Activated CD8-positive, alpha-beta T cell treated with anti-CD3 and anti-CD28 coated beads for 36 hours (primary cell): ENCODE results near the gene LMNB1. TPM values are rescaled to one million over a fixed set of nuclear protein-coding genes. Genes with fewer than 3 reads are reported as not detected.

Experiments used
- ATAC-seq: fragments of 200-7000 bp; cut with Tn5 transposase; one replicate; pipeline ENCODE4 v1.10.0; 2021; ENCODE audit warnings: mild to moderate bottlenecking, moderate library complexity
- CTCF ChIA-PET: fragments of 350-600 bp; sonication (Branson Sonifier 250); formaldehyde crosslinking; loops from one replicate; lab custom pipeline; 2021; ENCODE audit warnings: antibody characterized with exemption; lab: Charles Lee
- POLR2A ChIA-PET: fragments of 350-600 bp; sonication (Branson Sonifier 250); formaldehyde crosslinking; loops from one replicate; lab custom pipeline; 2021; ENCODE audit warnings: antibody characterized with exemption; lab: Charles Lee
- DNase-seq: peaks from one replicate; pipeline ENCODE4 v3.0.0-alpha.2; 2020
- H3K27ac Mint-ChIP-seq: one replicate; pipeline ENCODE4 v1.8.0; 2021; ENCODE audit warnings: mild to moderate bottlenecking, mixed read lengths
- H3K27me3 Mint-ChIP-seq: one replicate; pipeline ENCODE4 v1.8.0; 2021; ENCODE audit warnings: mixed read lengths
- H3K36me3 Mint-ChIP-seq: one replicate; pipeline ENCODE4 v1.8.0; 2021; ENCODE audit warnings: low read depth, mixed read lengths
- H3K4me1 Mint-ChIP-seq: one replicate; pipeline ENCODE4 v1.8.0; 2021; ENCODE audit warnings: low read depth, mixed read lengths
- H3K4me3 Mint-ChIP-seq: one replicate; pipeline ENCODE4 v1.8.0; 2021; ENCODE audit warnings: mild to moderate bottlenecking, moderate library complexity, mixed read lengths
- H3K9me3 Mint-ChIP-seq: one replicate; pipeline ENCODE4 v1.8.0; 2021; ENCODE audit warnings: mixed read lengths
- intact Hi-C: fragments of 100-400 bp; cut with micrococcal nuclease; formaldehyde crosslinking; loops from one replicate; pipeline ENCODE4 v1.10.0; 2022
- total RNA-seq, 2 experiments: library from RNA; stranded (reverse); gene quantifications; one replicate each; pipeline ENCODE4 v1.2.3, GENCODE V29; 2021
- TF ChIP-seq, protein P1 (sequence below): fragments of 200-600 bp; IDR thresholded peaks from one replicate; pipeline ENCODE4 v1.8.0; 2022; ENCODE audit warnings: antibody characterized with exemption, mild to moderate bottlenecking

Gene LMNB1
- total RNA-seq, 2 experiments from 2014 or later: 198 TPM

DNA sequence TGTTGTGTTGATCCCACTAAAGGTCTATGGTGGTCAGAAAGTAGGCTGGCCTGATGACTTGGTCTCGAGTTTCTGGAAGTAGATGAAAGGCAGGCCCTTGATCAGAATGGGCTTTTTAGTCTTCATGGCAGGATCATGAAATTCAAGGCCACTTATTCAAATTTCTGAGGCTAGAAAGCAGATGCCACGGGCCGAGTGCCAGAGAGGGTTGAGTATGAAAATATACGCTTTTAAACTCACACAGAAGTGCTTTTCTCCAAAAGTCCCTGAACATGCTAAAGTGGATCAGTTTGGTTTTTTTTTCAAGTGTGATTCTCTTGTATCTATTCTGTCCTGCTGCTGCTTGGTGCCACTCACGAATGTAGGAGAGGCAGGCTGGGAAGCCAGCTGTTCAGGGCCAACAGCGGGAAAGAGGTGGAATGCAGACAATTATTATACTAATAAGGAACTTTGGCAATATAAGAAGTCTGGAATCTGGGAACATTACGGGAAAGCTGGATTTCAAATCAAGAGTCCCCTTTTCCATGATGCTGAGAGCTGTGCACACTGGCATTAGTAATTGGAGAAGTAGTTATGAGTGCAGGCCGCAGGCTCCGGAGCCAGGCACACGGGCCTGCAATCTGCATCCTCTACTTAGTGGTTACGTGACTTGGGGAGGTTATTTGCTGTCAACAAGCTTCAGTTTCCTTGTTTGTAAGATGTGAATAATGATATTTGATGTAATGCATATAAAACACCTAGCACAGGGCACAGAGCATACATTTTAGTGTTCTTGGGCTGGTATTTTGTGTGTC is 95.8 kb downstream of the LMNB1 start:
- Mint-ChIP-seq H3K9me3 (no peaks in the 10 kb centered on the region), H3K27ac (no peak overlapping the region), H3K4me3 (no peak overlapping the region), H3K27me3 (no peaks in the 10 kb centered on the region), H3K4me1 (peaks cover 10% of the 10 kb centered on the region), H3K36me3 (no peaks in the 10 kb centered on the region)
- intact Hi-C loops: no loop called here
- TF ChIP-seq, protein P1, sequence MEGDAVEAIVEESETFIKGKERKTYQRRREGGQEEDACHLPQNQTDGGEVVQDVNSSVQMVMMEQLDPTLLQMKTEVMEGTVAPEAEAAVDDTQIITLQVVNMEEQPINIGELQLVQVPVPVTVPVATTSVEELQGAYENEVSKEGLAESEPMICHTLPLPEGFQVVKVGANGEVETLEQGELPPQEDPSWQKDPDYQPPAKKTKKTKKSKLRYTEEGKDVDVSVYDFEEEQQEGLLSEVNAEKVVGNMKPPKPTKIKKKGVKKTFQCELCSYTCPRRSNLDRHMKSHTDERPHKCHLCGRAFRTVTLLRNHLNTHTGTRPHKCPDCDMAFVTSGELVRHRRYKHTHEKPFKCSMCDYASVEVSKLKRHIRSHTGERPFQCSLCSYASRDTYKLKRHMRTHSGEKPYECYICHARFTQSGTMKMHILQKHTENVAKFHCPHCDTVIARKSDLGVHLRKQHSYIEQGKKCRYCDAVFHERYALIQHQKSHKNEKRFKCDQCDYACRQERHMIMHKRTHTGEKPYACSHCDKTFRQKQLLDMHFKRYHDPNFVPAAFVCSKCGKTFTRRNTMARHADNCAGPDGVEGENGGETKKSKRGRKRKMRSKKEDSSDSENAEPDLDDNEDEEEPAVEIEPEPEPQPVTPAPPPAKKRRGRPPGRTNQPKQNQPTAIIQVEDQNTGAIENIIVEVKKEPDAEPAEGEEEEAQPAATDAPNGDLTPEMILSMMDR: no peak
- ATAC-seq (no peak), DNase-seq (no peak)
- ChIA-PET CTCF (no interaction called here), POLR2A (no interaction called here)

DNA sequence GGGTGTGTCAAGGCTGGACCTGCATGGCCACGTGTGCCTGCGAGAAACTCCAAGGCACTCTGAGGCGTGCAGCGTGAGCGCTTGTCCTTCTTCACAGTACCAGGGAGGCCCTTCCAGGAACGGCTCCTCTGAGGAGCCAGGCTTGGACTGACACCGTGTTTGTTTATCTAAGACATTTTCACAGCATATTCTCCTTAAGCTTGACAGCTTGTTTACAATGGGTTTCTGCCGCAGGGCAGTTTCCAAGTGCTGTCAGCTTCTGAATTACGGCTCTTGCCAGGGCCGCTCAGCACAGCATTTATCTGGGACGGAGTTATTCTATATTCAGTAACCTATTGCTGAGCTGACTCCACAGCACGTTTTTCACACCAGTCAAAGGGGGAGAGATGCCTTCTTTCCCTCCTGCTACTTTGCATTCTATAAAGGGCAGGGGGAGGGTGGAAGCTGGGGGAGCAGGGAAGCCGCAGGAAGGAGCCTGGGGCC is 98.4 kb downstream of the LMNB1 start:
- Mint-ChIP-seq H3K36me3 (no peaks in the 10 kb centered on the region), H3K4me1 (no peaks in the 10 kb centered on the region), H3K27ac (no peak overlapping the region), H3K27me3 (no peaks in the 10 kb centered on the region), H3K9me3 (no peaks in the 10 kb centered on the region), H3K4me3 (no peak overlapping the region)
- intact Hi-C loops: no loop called here
- CTCF ChIA-PET: no interaction called here
- DNase-seq (no peak), ATAC-seq (no peak)
- POLR2A ChIA-PET: no interaction called here
- TF ChIP-seq, protein P1: no peak

DNA sequence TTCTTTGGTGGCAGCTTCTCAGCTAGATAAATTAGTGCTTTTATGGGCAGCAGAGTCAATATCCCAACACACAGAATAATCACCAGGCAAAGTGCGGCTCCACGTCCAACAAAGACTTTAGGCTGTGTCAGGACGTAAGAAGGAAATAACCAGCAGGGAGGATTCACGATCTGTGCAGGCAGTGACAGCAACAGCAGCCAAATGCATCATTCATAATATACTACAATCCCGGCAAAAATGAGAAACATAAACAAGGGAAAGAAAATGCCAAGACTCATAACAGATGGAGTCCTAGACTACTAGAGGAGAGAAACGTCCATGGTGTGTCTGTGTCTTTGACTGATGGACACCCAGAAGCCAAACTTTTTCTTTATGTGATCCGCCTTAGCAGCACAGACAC is 100.7 kb downstream of the LMNB1 start:
- Mint-ChIP-seq H3K4me1 (no peaks in the 10 kb centered on the region), H3K9me3 (no peaks in the 10 kb centered on the region), H3K36me3 (no peaks in the 10 kb centered on the region), H3K27ac (no peak overlapping the region), H3K27me3 (no peaks in the 10 kb centered on the region), H3K4me3 (no peak overlapping the region)
- CTCF ChIA-PET: no interaction called here
- ATAC-seq (no peak), DNase-seq (no peak)
- intact Hi-C loops: no loop called here
- TF ChIP-seq, protein P1: no peak
- POLR2A ChIA-PET: interaction anchor here (1.1 kb wide), 1 partner anchor 24 kb away, joined by 3 read pairs; no protein-coding TSS in a partner anchor

DNA sequence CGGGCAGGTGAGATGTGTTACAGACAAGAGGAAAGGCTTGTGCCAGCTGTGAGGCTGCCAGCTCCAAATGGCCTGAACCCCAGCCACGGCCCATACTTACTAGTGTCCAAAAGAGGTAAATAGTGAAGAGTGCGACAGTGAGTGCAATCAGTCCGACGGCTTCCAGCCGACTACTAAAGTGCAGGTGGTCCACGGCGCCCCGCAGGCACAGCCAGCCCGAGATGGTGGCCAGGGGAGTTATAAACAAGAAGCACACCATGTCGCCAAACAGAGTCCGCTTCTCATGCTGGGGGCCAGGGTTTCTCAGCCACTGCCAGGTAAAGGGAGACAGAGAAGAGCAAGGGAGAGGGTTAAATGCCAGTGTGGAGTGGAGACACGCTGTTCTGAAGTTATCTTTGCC is 101.1 kb downstream of the LMNB1 start:
- POLR2A ChIA-PET: interaction anchor here (1.1 kb wide), 1 partner anchor 24 kb away, joined by 3 read pairs; no protein-coding TSS in a partner anchor
- H3K4me3 Mint-ChIP-seq: no peak overlapping the region
- intact Hi-C loops: no loop called here
- H3K9me3 Mint-ChIP-seq: no peaks in the 10 kb centered on the region
- TF ChIP-seq, protein P1: no peak
- H3K36me3 Mint-ChIP-seq: no peaks in the 10 kb centered on the region
- ATAC-seq (no peak), DNase-seq (no peak)
- H3K27me3 Mint-ChIP-seq: no peaks in the 10 kb centered on the region
- CTCF ChIA-PET: no interaction called here
- no peaks in the 10 kb centered on the region for H3K4me1 Mint-ChIP-seq
- no peak overlapping the region for H3K27ac Mint-ChIP-seq

DNA sequence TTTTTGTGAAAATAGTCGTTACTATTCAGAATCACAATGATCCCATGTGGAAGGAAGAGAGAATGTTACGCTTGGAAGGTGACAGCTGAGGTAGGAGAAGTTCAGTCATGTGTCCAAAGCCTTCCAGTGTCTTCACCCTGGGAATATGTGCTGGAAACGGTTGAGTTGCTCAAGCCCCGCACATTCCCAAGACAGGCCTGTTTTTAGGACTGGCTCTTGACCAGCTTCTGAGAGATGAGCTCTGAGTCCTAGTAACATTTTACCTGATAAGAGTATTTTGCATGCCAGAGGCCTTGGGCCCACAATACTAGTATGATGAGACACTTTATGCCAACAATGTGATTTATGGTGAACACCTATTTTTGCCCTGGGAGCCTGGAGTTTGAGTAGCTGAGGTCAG is 101.7 kb downstream of the LMNB1 start:
- no peaks in the 10 kb centered on the region for H3K9me3 Mint-ChIP-seq
- H3K4me3 Mint-ChIP-seq: no peak overlapping the region
- intact Hi-C loops: no loop called here
- DNase-seq (no peak), ATAC-seq (no peak)
- ChIA-PET POLR2A (no interaction called here), CTCF (no interaction called here)
- no peaks in the 10 kb centered on the region for H3K27me3 Mint-ChIP-seq
- H3K36me3 Mint-ChIP-seq: no peaks in the 10 kb centered on the region
- H3K27ac Mint-ChIP-seq: no peak overlapping the region
- TF ChIP-seq, protein P1: no peak
- no peaks in the 10 kb centered on the region for H3K4me1 Mint-ChIP-seq
